Measurements from ENCODE around the gene WDR90. TPM values are rescaled to one million over a fixed set of nuclear protein-coding genes. Genes with fewer than 3 reads are reported as not detected.

Gene WDR90
- total RNA-seq, result 10 to 100 TPM; 87.3 to 89.6 TPM

GRCh38 chr16:648781-649589, at the start of gene WDR90:
WDR90 (plus strand) TSS chr16:649365; CDS start chr16:649417, 52 bp downstream.
- ChIA-PET POLR2A (interaction anchor here (0.7 to 1.6 kb wide), 5 partner anchors 12 to 34 kb away, joined by 3 to 5 read pairs (median 3); partner anchors contain the start of genes METTL26 and RHBDL1), CTCF (interaction anchor here (0.6 to 2.4 kb wide), 6 partner anchors 13 to 139 kb away, joined by 3 to 14 read pairs (median 5); partner anchors contain the start of genes CHTF18, METTL26, RHOT2 and RPUSD1)

GRCh38 chr16:600781-601180, 48.4 kb upstream of the WDR90 start:
- ChIA-PET CTCF (interaction anchor here (0.7 to 1.2 kb wide), 3 partner anchors 9 to 21 kb away, joined by 3 read pairs; no protein-coding TSS in a partner anchor), POLR2A (interaction anchor here (1.4 kb wide), 1 partner anchor 12 kb away, joined by 3 read pairs; no protein-coding TSS in a partner anchor)

DNA sequence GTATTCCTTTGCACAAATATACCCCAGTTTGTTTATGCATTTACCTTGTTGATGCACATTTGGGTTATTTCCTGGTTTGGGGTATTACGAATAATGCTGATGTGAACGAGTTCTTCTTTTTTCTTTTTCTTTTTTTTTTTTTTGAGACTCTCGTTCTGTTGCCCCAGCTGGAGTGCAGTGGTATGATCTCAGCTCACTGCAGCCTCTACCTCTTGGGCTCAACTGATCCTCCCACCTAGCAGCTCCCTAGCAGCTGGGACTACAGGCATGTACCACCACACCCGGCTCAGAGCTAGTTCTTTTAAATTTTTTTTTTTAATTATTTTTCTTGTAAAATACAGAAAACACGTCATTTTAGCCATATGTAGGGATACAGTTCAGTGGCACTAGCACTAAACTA, 45.2 kb upstream of the WDR90 start:
- ChIA-PET POLR2A (no interaction called here), CTCF (no interaction called here)

DNA sequence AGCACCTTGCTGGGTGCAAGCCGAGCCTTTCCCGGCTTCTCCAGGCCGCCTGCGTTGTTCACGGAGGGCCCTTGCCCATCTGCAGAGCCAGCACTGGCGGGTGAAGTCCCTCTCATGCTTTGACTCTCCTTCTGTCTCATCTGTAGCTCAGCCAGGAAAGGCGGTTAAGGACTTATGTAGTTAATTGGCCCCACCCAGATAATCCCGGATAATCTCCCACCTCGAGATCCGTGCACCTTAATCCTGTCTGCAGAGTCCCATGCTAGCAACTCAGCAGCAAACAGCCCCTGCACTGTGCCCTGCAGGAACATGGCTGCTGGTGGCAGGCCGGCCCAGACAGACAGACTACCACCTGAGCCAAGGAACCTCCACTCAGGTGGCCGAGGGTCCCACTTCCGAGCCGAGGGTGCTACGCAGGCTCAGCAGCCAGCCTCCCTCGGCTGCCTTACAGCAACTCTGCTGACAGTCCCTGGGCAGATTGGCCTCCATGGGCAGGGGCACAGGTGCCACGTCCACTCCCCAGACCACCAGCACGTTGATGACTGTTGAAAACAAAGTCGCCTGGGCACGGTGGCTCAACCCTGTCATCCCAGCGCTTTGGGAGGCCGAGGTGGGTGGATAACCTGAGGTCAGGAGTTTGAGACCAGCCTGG, 42.4 kb upstream of the WDR90 start:
- ChIA-PET CTCF (interaction anchor here (0.6 kb wide), 1 partner anchor 9 kb away, joined by 3 read pairs; no protein-coding TSS in a partner anchor), POLR2A (no interaction called here)

DNA sequence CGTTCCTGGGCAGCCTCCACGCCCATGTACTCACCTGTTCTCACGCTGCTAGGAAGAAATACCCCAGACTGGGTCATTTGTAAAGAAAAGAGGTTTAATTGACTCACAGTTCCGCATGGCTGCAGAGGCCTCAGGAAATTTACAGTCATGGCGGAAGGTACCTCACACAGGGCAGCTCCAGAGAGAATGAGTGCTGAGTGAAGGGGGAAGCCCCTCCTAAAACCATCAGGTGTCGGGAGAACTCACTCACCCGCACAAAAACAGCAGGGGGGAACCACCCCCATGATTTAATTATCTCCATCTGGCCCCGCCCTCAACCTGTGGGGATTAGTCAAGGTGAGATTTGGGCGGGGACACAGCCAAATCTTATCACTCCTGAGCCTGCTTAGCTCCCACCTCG, 41.1 kb upstream of the WDR90 start:
- ChIA-PET CTCF (interaction anchor here (2.5 kb wide), 1 partner anchor 28 kb away, joined by 8 read pairs; no protein-coding TSS in a partner anchor), POLR2A (no interaction called here)

- ChIA-PET CTCF (interaction anchor here (0.8 to 2.5 kb wide), 2 partner anchors 8 to 30 kb away, joined by 3 to 8 read pairs; no protein-coding TSS in a partner anchor), POLR2A (interaction anchor here (0.6 kb wide), 1 partner anchor 11 kb away, joined by 4 read pairs; no protein-coding TSS in a partner anchor)
Observed at GRCh38 chr16:609316-609715, 39.8 kb upstream of the WDR90 start.

- ChIA-PET CTCF (interaction anchor here (0.8 to 2.5 kb wide), 2 partner anchors 9 to 30 kb away, joined by 3 to 8 read pairs; no protein-coding TSS in a partner anchor), POLR2A (no interaction called here)
Observed at GRCh38 chr16:609984-610383, 39.2 kb upstream of the WDR90 start.

- POLR2A ChIA-PET, result no interaction called here
- CTCF ChIA-PET, result no interaction called here
Observed at GRCh38 chr16:610513-611381, 38.4 kb upstream of the WDR90 start.

GRCh38 chr16:615122-615521, 34.0 kb upstream of the WDR90 start:
- ChIA-PET POLR2A (no interaction called here), CTCF (no interaction called here)

- ChIA-PET POLR2A (no interaction called here), CTCF (no interaction called here)
Observed at GRCh38 chr16:616733-617586, 32.2 kb upstream of the WDR90 start.

- ChIA-PET POLR2A (no interaction called here), CTCF (no interaction called here)
Observed at GRCh38 chr16:617855-618254, 31.3 kb upstream of the WDR90 start.

GRCh38 chr16:619476-620100, 29.6 kb upstream of the WDR90 start:
- POLR2A ChIA-PET, result no interaction called here
- CTCF ChIA-PET, result no interaction called here

DNA sequence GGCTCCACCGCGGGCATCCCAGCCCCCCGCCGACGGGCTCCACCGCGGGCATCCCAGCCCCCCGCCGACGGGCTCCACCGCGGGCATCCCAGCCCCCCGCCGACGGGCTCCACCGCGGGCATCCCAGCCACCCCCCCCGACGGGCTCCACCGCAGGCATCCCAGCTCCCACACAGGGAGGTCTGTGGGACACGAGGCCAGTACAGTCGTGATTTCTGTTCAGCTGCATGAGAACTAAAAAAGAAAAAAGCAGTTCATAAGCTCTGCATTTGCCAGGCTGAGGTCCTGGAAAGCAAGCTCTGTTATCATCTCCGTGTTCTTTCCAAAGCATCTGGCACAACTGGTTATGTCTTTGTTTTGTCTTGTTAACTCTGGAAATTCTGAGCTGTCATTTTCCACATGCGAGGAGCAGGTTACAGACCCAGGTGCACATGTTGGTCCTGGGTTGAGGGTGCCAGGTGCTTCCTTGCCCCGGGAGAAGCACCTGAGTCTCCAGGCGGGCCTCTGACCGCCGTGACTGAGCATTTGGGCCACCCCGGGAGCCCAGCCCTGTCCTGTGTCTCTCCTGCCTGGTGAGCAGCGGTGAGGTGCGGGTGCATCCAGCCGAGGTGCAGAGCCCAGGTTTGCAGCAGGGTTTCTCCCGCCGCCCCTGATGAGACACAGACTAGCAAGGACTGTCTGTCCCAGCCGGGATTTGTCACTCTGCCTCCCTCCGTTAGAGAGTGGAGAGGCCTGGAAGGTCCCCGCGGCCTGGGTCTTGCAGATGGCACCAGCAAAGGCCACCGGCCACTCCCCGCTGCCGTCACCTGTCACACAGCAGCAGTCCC, 28.3 kb upstream of the WDR90 start:
- CTCF ChIA-PET, result no interaction called here
- POLR2A ChIA-PET, result interaction anchor here (0.6 kb wide), 1 partner anchor 75 kb away, joined by 3 read pairs; no protein-coding TSS in a partner anchor

GRCh38 chr16:621526-622105, 27.5 kb upstream of the WDR90 start:
- ChIA-PET CTCF (no interaction called here), POLR2A (interaction anchor here (0.6 kb wide), 1 partner anchor 74 kb away, joined by 3 read pairs; no protein-coding TSS in a partner anchor)

GRCh38 chr16:622920-623280, 26.3 kb upstream of the WDR90 start:
- CTCF ChIA-PET, result interaction anchor here (0.7 kb wide), 1 partner anchor 29 kb away, joined by 3 read pairs; no protein-coding TSS in a partner anchor
- POLR2A ChIA-PET, result no interaction called here

GRCh38 chr16:624526-625070, 24.6 kb upstream of the WDR90 start:
- ChIA-PET CTCF (interaction anchor here (0.6 kb wide), 1 partner anchor 23 kb away, joined by 3 read pairs; no protein-coding TSS in a partner anchor), POLR2A (no interaction called here)
